OCI-LY3 (cell line): ENCODE results near the gene CC2D2A.
"Not testable (repeated sequence)": the region's sequence is repeated elsewhere in the genome, so short reads cannot be mapped to it uniquely, and the experiment has no call there.

Source experiments
- H2AFZ ChIP-seq: fragments of 200-600, 300-600 bp; shearing (Covaris generic); 2 replicates; pipeline ENCODE4 v1.6.0; 2014; ENCODE audit warnings: antibody characterized with exemption, low read depth, low read length
- H3K27ac ChIP-seq: fragments of 200-600, 300-600 bp; sonication (generic); 2 replicates; pipeline ENCODE4 v1.5.1; 2014; ENCODE audit warnings: mild to moderate bottlenecking, low read length, moderate library complexity, mixed read lengths
- H3K27me3 ChIP-seq: fragments of 200-600, 300-600 bp; sonication (generic); 2 replicates; pipeline ENCODE4 v1.6.1; 2014; ENCODE audit warnings: low read depth, low read length, mixed read lengths
- H3K36me3 ChIP-seq: fragments of 200-600, 300-600 bp; sonication (generic); replicated peaks from 2 replicates; pipeline ENCODE3; 2014; ENCODE audit warnings: low read depth, low read length, mixed read lengths
- H3K4me1 ChIP-seq: fragments of 300-600, 200-600 bp; sonication (generic); 2 replicates; pipeline ENCODE4 v1.6.1; 2014; ENCODE audit warnings: low read length, mixed read lengths
- H3K4me2 ChIP-seq: fragments of 200-600, 300-600 bp; sonication (generic); 2 replicates; pipeline ENCODE4 v1.6.1; 2014; ENCODE audit warnings: low read length, mixed read lengths
- H3K4me3 ChIP-seq: fragments of 300-600, 200-600 bp; sonication (generic); 2 replicates; pipeline ENCODE4 v1.5.1; 2014; ENCODE audit warnings: antibody characterized with exemption, mild to moderate bottlenecking, low read length, moderate library complexity
- H3K79me2 ChIP-seq: fragments of 300-600, 200-600 bp; shearing (Covaris generic); 2 replicates; pipeline ENCODE4 v1.6.1; 2014; ENCODE audit warnings: mild to moderate bottlenecking, low read length, mixed read lengths
- H3K9ac ChIP-seq: fragments of 300-600, 200-600 bp; shearing (Covaris generic); 2 replicates; pipeline ENCODE4 v1.6.0; 2014; ENCODE audit warnings: mild to moderate bottlenecking, low read length, moderate library complexity
- H3K9me3 ChIP-seq: fragments of 200-600, 300-600 bp; shearing (Covaris generic); 2 replicates; pipeline ENCODE4 v1.6.1; 2014; ENCODE audit warnings: low read length, mixed read lengths; ENCODE audit not compliant: insufficient read depth
- H4K20me1 ChIP-seq: fragments of 200-600, 300-600 bp; sonication (generic); 2 replicates; pipeline ENCODE4 v1.6.1; 2016; ENCODE audit warnings: low read length, mixed read lengths; ENCODE audit not compliant: insufficient read depth
- CTCF ChIP-seq: fragments of 200-600, 300-600 bp; sonication (generic); IDR thresholded peaks from 2 replicates; pipeline ENCODE4 v1.5.1; 2014; ENCODE audit warnings: antibody characterized with exemption, low read length, low read depth
- EZH2phosphoT487 ChIP-seq: fragments of 200-600 bp; shearing (Covaris generic); IDR thresholded peaks from 2 replicates; pipeline ENCODE4 v1.6.1; 2018; ENCODE audit warnings: antibody characterized with exemption, mixed run types, low read depth

Gene CC2D2A

GRCh38 chr4:15601862-15602261, 132.2 kb downstream of the CC2D2A start:
- peaks cover 9% of the 10 kb centered on the region for H3K36me3 ChIP-seq
- no peak overlapping the region for H2AFZ ChIP-seq
- H3K27me3 ChIP-seq = no peaks in the 10 kb centered on the region
- no peak overlapping the region for H3K4me2 ChIP-seq
- H4K20me1 ChIP-seq = no peaks in the 10 kb centered on the region
- no peak overlapping the region for H3K4me3 ChIP-seq
- H3K4me1 ChIP-seq = no peaks in the 10 kb centered on the region
- no peak for TF ChIP-seq CTCF
- TF ChIP-seq EZH2phosphoT487 = no peak
- no peaks in the 10 kb centered on the region for H3K9me3 ChIP-seq
- H3K79me2 ChIP-seq = no peaks in the 10 kb centered on the region
- H3K27ac ChIP-seq = no peak overlapping the region
- no peak overlapping the region for H3K9ac ChIP-seq

GRCh38 chr4:15605537-15605936, 135.9 kb downstream of the CC2D2A start:
- Histone ChIP-seq H3K79me2 (no peaks in the 10 kb centered on the region), H4K20me1 (no peaks in the 10 kb centered on the region), H3K4me2 (no peak overlapping the region), H3K4me1 (no peaks in the 10 kb centered on the region), H3K27ac (no peak overlapping the region), H3K36me3 (peaks cover 9% of the 10 kb centered on the region), H3K9me3 (no peaks in the 10 kb centered on the region), H3K27me3 (no peaks in the 10 kb centered on the region), H3K9ac (no peak overlapping the region), H2AFZ (no peak overlapping the region), H3K4me3 (no peak overlapping the region)
- no peak for TF ChIP-seq EZH2phosphoT487

- Histone ChIP-seq H3K79me2 (no peaks in the 10 kb centered on the region), H3K27me3 (no peaks in the 10 kb centered on the region), H3K9me3 (no peaks in the 10 kb centered on the region), H4K20me1 (no peaks in the 10 kb centered on the region), H3K9ac (no peak overlapping the region), H3K4me1 (no peaks in the 10 kb centered on the region), H3K27ac (no peak overlapping the region), H3K36me3 (peaks cover 7% of the 10 kb centered on the region), H3K4me3 (no peak overlapping the region), H2AFZ (no peak overlapping the region), H3K4me2 (no peak overlapping the region)
- TF ChIP-seq EZH2phosphoT487 (no peak), CTCF (no peak)
Observed at GRCh38 chr4:15610855-15611254, 141.2 kb downstream of the CC2D2A start.

GRCh38 chr4:15612136-15612535, 142.5 kb downstream of the CC2D2A start:
- H3K4me1 ChIP-seq = no peaks in the 10 kb centered on the region
- peaks cover 6% of the 10 kb centered on the region for H3K79me2 ChIP-seq
- H3K27me3 ChIP-seq = no peaks in the 10 kb centered on the region
- H3K36me3 ChIP-seq = peaks cover 7% of the 10 kb centered on the region
- TF ChIP-seq CTCF (no peak), EZH2phosphoT487 (no peak)
- no peak overlapping the region for H3K27ac ChIP-seq
- H3K4me3 ChIP-seq = no peak overlapping the region
- no peak overlapping the region for H2AFZ ChIP-seq
- no peak overlapping the region for H3K4me2 ChIP-seq
- H3K9ac ChIP-seq = no peak overlapping the region
- H4K20me1 ChIP-seq = no peaks in the 10 kb centered on the region
- no peaks in the 10 kb centered on the region for H3K9me3 ChIP-seq

- Histone ChIP-seq H3K79me2 (peaks cover 23% of the 10 kb centered on the region), H3K36me3 (peaks cover 22% of the 10 kb centered on the region)
Observed at GRCh38 chr4:15614891-15615290, 145.2 kb downstream of the CC2D2A start.

GRCh38 chr4:15617407-15617806, 147.7 kb downstream of the CC2D2A start:
- not testable (repeated sequence) for H3K9me3 ChIP-seq, H3K4me1 ChIP-seq, H3K4me2 ChIP-seq, H3K9ac ChIP-seq, H3K27me3 ChIP-seq, H4K20me1 ChIP-seq, H2AFZ ChIP-seq, H3K4me3 ChIP-seq, H3K27ac ChIP-seq
- H3K79me2 ChIP-seq = peaks cover 37% of the 10 kb centered on the region
- peaks cover 29% of the 10 kb centered on the region for H3K36me3 ChIP-seq

More at GRCh38 chr4:15614891-15615290, 145.2 kb downstream of the CC2D2A start:
- not testable (repeated sequence) for H3K27me3 ChIP-seq, H3K27ac ChIP-seq, H3K9me3 ChIP-seq, H3K4me3 ChIP-seq, H4K20me1 ChIP-seq, H2AFZ ChIP-seq, H3K4me2 ChIP-seq, H3K9ac ChIP-seq, H3K4me1 ChIP-seq
